Neural cell (in vitro differentiated cells): Measurements from ENCODE around the gene SYT7. TPM values are rescaled to one million over a fixed set of nuclear protein-coding genes. Genes with fewer than 3 reads are reported as not detected.

ENCODE experiments used
- H2AFZ ChIP-seq: fragments of 200-600, 300-800 bp; sonication (generic), shearing (Covaris generic); 2 replicates; pipeline ENCODE4 v1.6.0; 2014; ENCODE audit warnings: low read depth, mild to moderate bottlenecking, antibody characterized with exemption, low read length, moderate library complexity
- H3F3A ChIP-seq: fragments of 200-600 bp; shearing (Covaris generic); 2 replicates; pipeline ENCODE4 v1.6.1; 2016; ENCODE audit warnings: mild to moderate bottlenecking, moderate library complexity, mixed read lengths, antibody characterized with exemption, low read length; ENCODE audit not compliant: insufficient read depth, poor library complexity, severe bottlenecking
- H3K27ac ChIP-seq: fragments of 200-600, 300-800 bp; sonication (generic), shearing (Covaris generic); 2 replicates; pipeline ENCODE4 v1.5.1; 2014; ENCODE audit warnings: mild to moderate bottlenecking, low read length, moderate library complexity
- H3K27me3 ChIP-seq: fragments of 300-800, 200-600 bp; sonication (generic), shearing (Covaris generic); 2 replicates; pipeline ENCODE4 v1.6.0; 2014; ENCODE audit warnings: mild to moderate bottlenecking, low read depth, low read length, moderate library complexity; ENCODE audit not compliant: insufficient read depth
- H3K36me3 ChIP-seq: fragments of 300-800, 200-600 bp; sonication (generic), shearing (Covaris generic); 2 replicates; pipeline ENCODE4 v1.5.1; 2014; ENCODE audit warnings: mild to moderate bottlenecking, antibody characterized with exemption, low read length, moderate library complexity; ENCODE audit not compliant: insufficient read depth
- H3K4me2 ChIP-seq: fragments of 300-800, 200-600 bp; sonication (generic), shearing (Covaris generic); 2 replicates; pipeline ENCODE4 v1.6.0; 2014; ENCODE audit warnings: mild to moderate bottlenecking, low read length
- H3K4me3 ChIP-seq: fragments of 300-800, 200-600 bp; sonication (generic), shearing (Covaris generic); 2 replicates; pipeline ENCODE4 v1.5.1; 2014; ENCODE audit warnings: mild to moderate bottlenecking, low read length, moderate library complexity
- H3K79me2 ChIP-seq: fragments of 200-600 bp; shearing (Covaris generic); replicated peaks from 2 replicates; pipeline ENCODE4 v1.6.0; 2014; ENCODE audit warnings: mild to moderate bottlenecking, low read length, moderate library complexity; ENCODE audit not compliant: insufficient read depth
- H3K9ac ChIP-seq: fragments of 300-800, 200-600 bp; sonication (generic), shearing (Covaris generic); 2 replicates; pipeline ENCODE4 v1.6.1; 2016; ENCODE audit warnings: mild to moderate bottlenecking, low read length, mixed read lengths
- H3K9me2 ChIP-seq: fragments of 200-600 bp; shearing (Covaris generic); 2 replicates; pipeline ENCODE4 v1.6.1; 2016; ENCODE audit warnings: mild to moderate bottlenecking, low read length, mixed read lengths; ENCODE audit not compliant: insufficient read depth
- H3K9me3 ChIP-seq: fragments of 200-600, 300-800 bp; sonication (generic), shearing (Covaris generic); 2 replicates; pipeline ENCODE4 v1.6.1; 2016; ENCODE audit warnings: mild to moderate bottlenecking, mixed run types, low read length, moderate library complexity, mixed read lengths
- H4K20me1 ChIP-seq: fragments of 200-600 bp; shearing (Covaris generic); 2 replicates; pipeline ENCODE4 v1.6.1; 2016; ENCODE audit warnings: mild to moderate bottlenecking, mixed run types; ENCODE audit not compliant: insufficient read depth
- CTCF ChIP-seq: fragments of 450-650 bp; IDR thresholded peaks from 2 replicates; pipeline ENCODE4 v1.5.1; 2014; ENCODE audit warnings: antibody characterized with exemption, mild to moderate bottlenecking, moderate library complexity; ENCODE audit not compliant: poor library complexity, severe bottlenecking
- EP300 ChIP-seq: fragments of 450-650 bp; conservative IDR thresholded peaks from 2 replicates; pipeline ENCODE4 v1.6.1; 2014; ENCODE audit warnings: antibody characterized with exemption, mild to moderate bottlenecking, moderate library complexity; ENCODE audit not compliant: poor library complexity, severe bottlenecking
- EZH2 ChIP-seq: fragments of 200-600, 300-800 bp; shearing (Covaris generic), sonication (generic); IDR thresholded peaks from 2 replicates; pipeline ENCODE4 v1.6.1; 2014; ENCODE audit warnings: antibody characterized with exemption, low read length, borderline replicate concordance, mild to moderate bottlenecking; ENCODE audit not compliant: insufficient read depth, poor library complexity, severe bottlenecking
- MXI1 ChIP-seq: fragments of 450-650 bp; conservative IDR thresholded peaks from 2 replicates; pipeline ENCODE4 v1.6.1; 2014; ENCODE audit warnings: antibody characterized with exemption, mild to moderate bottlenecking; ENCODE audit not compliant: poor library complexity, severe bottlenecking
- POLR2AphosphoS5 ChIP-seq: IDR thresholded peaks from 2 replicates; pipeline ENCODE4 v1.6.1; 2012
- RAD21 ChIP-seq: fragments of 450-650 bp; conservative IDR thresholded peaks from 2 replicates; pipeline ENCODE4 v1.6.1; 2014; ENCODE audit warnings: antibody characterized with exemption, mild to moderate bottlenecking, moderate library complexity
- REST ChIP-seq: IDR thresholded peaks from 2 replicates; pipeline ENCODE4 v1.6.1; 2012; ENCODE audit warnings: borderline replicate concordance
- SMC3 ChIP-seq: fragments of 450-650 bp; conservative IDR thresholded peaks from 2 replicates; pipeline ENCODE4 v1.6.1; 2014; ENCODE audit warnings: antibody characterized with exemption, mild to moderate bottlenecking, moderate library complexity; ENCODE audit not compliant: poor library complexity
- TAF1 ChIP-seq: IDR thresholded peaks from 2 replicates; pipeline ENCODE4 v1.6.1; 2012; ENCODE audit warnings: low read depth
- polyA plus RNA-seq: library from polyadenylated mRNA; depleted of rRNA; stranded (reverse); fragments of >200 nt; gene quantifications from 2 replicates; pipeline ENCODE4 v1.2.3, GENCODE V29; 2014

SYT7 gene
- polyA plus RNA-seq, 1 donor from 2014 or later: 14.0 TPM

GRCh38 chr11:61545921-61546320 lies 35.0 kb downstream of the SYT7 start:
- Histone ChIP-seq H2AFZ (no peak overlapping the region), H3K27me3 (no peaks in the 10 kb centered on the region), H3K36me3 (no peaks in the 10 kb centered on the region), H3F3A (no peaks in the 10 kb centered on the region), H3K79me2 (no peaks in the 10 kb centered on the region), H3K4me3 (no peak overlapping the region), H3K9ac (no peak overlapping the region), H3K4me2 (no peak overlapping the region), H3K9me2 (no peaks in the 10 kb centered on the region), H3K9me3 (no peaks in the 10 kb centered on the region), H4K20me1 (no peaks in the 10 kb centered on the region), H3K27ac (no peak overlapping the region)
- TF ChIP-seq TAF1 (no peak), RAD21 (no peak), POLR2AphosphoS5 (no peak), EZH2 (no peak), SMC3 (no peak), REST (no peak), MXI1 (no peak), CTCF (no peak), EP300 (no peak)

DNA sequence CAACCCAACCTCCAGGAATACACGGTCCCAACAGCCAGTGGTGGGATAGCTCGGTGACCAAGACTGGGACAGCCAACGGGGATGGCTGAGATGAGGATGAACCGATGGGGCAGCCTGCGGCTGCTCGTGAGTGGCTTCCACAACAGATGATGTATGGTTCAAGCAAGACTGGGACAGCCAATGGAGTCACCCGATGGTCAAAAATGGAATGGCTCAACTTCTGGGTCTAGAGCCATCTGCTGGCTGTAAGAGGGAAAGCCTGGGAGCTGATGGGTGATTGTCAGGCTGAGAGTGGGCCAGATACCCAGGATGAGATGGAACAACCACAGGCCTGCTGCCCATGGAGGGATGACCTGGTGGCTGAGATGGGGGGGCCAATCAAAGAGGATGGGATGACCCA lies 35.5 kb downstream of the SYT7 start:
- no peak overlapping the region for H3K4me2 ChIP-seq
- no peak overlapping the region for H3K27ac ChIP-seq
- H3K4me3 ChIP-seq: no peak overlapping the region
- no peaks in the 10 kb centered on the region for H3K79me2 ChIP-seq
- no peaks in the 10 kb centered on the region for H3K9me2 ChIP-seq
- no peaks in the 10 kb centered on the region for H4K20me1 ChIP-seq
- H3F3A ChIP-seq: no peaks in the 10 kb centered on the region
- no peaks in the 10 kb centered on the region for H3K36me3 ChIP-seq
- H3K9me3 ChIP-seq: no peaks in the 10 kb centered on the region
- H2AFZ ChIP-seq: no peak overlapping the region
- H3K9ac ChIP-seq: no peak overlapping the region
- no peak for TF ChIP-seq MXI1
- no peaks in the 10 kb centered on the region for H3K27me3 ChIP-seq

DNA sequence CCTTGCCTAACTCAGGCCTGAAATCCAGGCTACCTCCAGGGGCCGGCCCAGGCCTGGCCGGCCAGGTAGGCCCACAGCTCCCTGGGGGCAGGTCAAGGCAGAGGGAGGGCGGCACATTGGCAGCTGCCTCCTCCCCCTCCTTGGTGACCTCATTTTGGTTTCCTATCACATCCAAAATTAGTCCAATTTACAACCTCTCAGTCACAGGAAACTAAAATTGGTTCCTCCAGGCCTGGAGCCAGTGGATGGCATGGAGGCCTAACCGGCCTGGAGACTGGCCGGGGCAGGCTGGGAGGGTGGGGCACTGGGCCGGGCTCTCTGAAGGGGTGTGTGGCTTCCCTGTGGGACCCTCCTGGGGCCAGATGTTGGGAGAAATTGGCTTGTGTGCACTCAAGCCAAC lies 36.4 kb downstream of the SYT7 start:
- TF ChIP-seq EZH2: no peak
- no peak for TF ChIP-seq RAD21

More for the DNA sequence above, 36.4 kb downstream of the SYT7 start:
- Histone ChIP-seq H3K27me3 (no peaks in the 10 kb centered on the region), H3K4me2 (no peak overlapping the region), H3K9me2 (no peaks in the 10 kb centered on the region), H3K36me3 (no peaks in the 10 kb centered on the region), H3K9ac (no peak overlapping the region), H4K20me1 (no peaks in the 10 kb centered on the region), H3K4me3 (no peak overlapping the region), H2AFZ (no peak overlapping the region), H3K9me3 (no peaks in the 10 kb centered on the region), H3K27ac (no peak overlapping the region), H3K79me2 (no peaks in the 10 kb centered on the region), H3F3A (no peaks in the 10 kb centered on the region)
